HG03558 (cell line): ENCODE results near the gene NUP62.

Experiments used
- ATAC-seq: cut with Tn5 transposase; IDR thresholded peaks from one replicate; pipeline ENCODE4 v1.9.1; 2021; ENCODE audit warnings: moderate number of reproducible peaks; ENCODE audit not compliant: unreplicated experiment; ENCODE audit errors: extremely low read depth

The NUP62 gene

DNA sequence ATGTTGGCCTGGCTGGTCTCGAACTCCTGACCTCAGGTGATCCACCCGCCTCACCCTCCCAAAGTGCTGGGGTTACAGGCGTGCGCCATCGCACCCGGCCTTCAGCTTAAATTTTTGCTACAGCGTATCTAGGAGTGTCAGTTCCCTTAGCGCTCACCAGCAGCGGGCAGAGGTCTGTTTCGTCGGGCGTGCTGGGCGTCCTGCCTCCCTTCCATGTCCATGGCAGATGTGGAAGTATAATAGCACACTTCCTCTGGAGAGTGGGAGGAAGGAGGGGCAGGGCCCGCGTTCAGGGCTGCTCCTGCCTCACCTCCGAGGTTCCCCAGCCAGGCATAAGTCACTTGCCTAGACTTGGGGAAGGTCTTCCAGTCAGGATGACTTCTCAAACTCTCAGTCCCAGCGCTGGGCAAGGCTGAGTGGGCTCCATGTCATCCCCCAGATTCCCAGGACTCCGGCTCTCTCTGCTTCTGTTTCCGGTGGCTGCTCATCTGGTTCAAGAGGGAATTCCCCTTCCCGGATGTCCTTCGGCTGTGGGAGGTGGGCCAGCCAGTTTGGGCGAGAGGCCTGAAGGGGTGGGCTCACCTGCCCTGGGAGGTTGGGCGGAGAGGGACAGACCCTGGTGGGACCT is 42.2 kb downstream of the NUP62 start:
- no peak for ATAC-seq

- ATAC-seq: no peak
These were observed 44.5 kb downstream of the NUP62 start for GRCh38 chr19:49884760-49885159.

DNA sequence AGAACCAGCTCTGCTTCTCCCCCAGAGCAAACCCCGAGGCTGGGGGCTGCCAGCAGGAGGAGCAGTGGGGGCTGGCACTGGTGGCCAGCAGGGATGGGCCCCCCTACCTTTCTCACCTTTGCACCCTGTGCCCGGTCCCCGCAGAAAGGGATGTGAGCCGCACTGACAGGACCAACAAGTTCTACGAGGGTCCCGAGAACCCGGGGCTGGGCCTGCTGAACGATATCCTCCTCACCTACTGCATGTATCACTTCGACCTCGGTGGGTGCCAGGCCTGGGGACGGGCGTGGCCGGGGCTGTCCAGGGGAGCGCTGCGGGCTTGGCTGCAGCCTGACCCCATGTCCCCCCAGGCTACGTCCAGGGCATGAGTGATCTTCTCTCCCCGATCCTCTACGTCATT is 45.2 kb downstream of the NUP62 start:
- no peak for ATAC-seq

GRCh38 chr19:49883094-49883493 is 46.2 kb downstream of the NUP62 start:
- no peak for ATAC-seq

DNA sequence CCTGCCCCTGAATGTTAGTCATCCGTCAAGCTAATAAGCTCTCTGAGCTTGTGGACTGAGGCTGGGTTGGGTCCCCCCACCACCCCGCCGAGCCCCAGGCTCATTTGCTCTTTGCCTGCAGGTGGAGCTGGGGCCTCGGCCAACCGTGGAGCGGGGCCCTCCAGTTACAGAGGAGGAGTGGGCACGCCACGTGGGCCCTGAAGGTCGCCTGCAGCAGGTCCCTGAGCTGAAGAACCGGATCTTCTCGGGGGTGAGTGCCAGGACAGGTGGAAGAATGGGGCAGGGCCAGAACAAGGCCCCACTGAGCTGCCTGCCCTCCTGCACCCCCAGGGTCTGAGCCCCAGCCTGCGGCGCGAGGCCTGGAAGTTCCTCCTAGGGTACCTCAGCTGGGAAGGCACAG is 46.7 kb downstream of the NUP62 start:
- ATAC-seq: no peak

DNA sequence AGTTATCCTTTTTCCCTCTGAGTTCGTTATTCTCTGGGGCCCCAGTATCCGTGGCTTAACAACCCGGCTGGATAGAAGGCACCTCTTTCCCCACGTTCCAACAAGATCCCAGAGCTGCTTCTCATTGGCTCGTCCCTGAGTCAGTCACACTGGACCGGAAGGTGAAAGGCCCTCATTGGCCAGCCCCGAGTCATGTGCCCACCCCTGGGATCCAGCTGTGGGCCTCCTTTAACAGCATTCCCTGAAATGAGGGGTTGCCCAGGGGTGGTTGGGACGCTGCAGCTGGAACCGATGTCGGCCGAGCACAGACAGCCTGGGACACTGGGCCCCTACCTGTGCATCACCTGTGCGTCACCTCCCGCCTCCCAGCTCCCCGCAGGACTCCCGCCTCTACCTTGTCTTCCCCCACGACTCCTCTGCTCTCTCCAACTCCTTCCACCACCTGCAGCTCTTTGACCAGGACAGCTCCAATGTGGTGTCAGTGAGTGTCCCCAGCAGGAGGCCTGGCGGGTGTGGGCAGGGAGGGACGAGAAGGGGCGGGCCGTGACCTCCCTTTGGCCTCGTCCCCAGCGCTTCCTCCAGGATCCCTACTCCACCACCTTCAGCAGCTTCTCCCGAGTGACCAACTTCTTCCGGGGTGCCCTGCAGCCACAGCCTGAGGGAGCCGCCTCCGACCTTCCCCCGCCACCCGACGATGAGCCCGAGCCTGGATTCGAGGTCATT is 47.5 kb downstream of the NUP62 start:
- ATAC-seq: no peak

- ATAC-seq: no peak
These were observed 48.1 kb downstream of the NUP62 start for GRCh38 chr19:49881186-49881585.

GRCh38 chr19:49880162-49880869 is 49.0 kb downstream of the NUP62 start:
- no peak for ATAC-seq

- no peak for ATAC-seq
These were observed 49.9 kb downstream of the NUP62 start for GRCh38 chr19:49879243-49879963.

DNA sequence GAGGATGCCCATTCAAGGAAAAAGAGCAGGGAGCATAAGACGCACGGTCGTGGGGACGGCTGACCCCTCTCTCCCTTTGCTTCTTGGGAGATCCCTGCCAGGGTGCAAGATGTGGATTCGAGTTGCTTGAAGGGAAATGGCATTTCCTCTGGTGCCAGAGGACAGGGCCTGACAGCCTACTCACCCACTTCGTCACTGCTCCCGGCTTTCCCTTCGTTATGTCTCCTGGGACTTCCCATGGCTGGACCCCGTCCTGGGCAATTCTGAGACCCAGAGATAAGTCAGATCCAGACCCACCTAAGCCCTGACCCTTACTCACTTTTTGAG is 50.6 kb downstream of the NUP62 start:
- no peak for ATAC-seq

DNA sequence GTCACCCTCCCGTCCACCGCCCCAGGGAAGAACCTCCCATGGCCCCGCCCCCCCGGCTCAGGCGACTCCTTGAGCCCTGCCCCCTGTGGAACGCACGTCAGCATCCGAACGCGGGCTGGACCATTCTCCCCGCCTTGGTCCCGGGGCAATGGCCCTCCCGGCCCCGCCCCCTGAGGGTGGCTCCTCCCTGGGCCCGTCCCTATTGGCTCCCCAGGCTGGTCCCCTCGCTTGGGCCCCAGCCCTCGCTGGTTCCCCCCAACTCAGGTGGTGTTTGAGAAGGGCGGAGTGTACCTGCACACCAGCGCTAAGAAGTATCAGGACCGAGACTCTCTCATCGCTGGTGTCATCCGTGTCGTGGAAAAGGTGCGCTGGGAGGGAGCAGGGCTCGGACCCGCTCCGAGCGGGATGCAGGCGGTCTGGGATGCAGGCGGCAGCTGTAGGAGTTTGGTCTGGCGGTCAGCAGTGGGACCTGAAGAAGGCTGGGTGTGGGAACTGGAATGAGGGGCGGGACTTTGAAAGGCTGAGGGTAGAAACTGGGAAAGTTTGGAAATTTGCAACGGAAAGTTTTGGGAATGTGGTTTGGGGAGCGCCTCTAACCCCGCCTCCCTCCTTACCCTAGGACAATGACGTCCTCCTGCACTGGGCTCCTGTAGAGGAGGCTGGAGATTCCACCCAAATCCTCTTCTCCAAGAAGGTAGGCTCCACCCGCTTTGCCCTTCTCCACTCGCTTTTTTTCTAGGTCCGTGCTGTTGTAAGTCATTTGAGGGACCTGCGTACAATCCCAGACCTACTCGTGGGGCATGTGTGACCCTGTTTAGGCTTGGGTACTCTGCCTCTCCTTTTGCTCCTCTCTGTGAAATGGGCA is 51.2 kb downstream of the NUP62 start:
- peak; percentile 20 for ATAC-seq

DNA sequence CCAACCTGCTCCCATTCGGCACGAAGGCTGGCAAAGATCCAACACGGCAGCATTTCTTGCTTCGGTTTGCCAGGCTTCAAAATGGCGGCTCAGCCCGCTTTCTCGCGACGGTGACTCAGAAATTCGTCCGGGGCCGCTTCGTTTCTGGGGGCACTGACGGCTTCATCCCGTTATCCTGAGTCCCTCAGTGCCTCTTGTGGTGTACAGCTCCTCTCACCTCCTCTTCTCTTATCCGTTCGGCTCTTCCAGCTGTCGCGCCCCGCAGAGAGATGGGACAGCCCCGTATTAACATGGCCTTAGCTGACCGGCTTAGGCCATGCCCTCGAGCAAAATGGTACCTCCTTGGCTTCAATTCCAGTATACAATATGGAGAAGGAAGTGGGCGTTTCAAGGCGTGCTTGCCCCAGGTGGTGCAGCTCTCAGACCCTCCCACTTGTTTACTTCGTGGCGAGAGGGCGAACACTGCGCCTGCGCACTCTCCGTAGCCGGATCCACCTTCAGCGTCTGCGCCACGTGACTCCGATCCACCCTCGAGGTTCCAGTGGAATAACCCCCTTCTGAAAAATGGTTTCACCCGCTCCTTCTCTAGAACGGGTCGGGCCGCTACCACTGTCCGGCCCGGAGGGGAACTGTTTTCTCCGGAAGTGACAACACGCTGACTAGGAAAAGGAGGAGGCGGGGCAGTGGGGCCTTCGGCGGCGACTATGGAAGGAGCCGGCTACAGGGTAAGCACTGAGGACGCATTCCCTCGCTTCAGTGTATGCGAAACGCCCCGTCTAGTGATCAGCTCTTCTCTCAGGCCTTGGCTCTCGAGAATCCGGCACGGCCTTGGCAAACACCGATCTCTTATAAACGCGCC is 52.1 kb downstream of the NUP62 start, which contains the start of the genes AKT1S1 and TBC1D17:
AKT1S1 (minus strand) TSS at position 336 of the 859 bp plus-strand sequence. CDS start 4,060 bp downstream, outside the sequence.
TBC1D17 (plus strand) TSS at position 683 of the 859 bp plus-strand sequence; CDS start at position 705, 22 bp downstream.
- ATAC-seq: peak; percentile 42

- ATAC-seq: peak; percentile 24
These were observed 52.8 kb downstream of the NUP62 start for GRCh38 chr19:49876422-49877019.

- ATAC-seq: no peak
These were observed 53.4 kb downstream of the NUP62 start for GRCh38 chr19:49875857-49876421.

- no peak for ATAC-seq
These were observed 54.1 kb downstream of the NUP62 start for GRCh38 chr19:49875177-49875576.

DNA sequence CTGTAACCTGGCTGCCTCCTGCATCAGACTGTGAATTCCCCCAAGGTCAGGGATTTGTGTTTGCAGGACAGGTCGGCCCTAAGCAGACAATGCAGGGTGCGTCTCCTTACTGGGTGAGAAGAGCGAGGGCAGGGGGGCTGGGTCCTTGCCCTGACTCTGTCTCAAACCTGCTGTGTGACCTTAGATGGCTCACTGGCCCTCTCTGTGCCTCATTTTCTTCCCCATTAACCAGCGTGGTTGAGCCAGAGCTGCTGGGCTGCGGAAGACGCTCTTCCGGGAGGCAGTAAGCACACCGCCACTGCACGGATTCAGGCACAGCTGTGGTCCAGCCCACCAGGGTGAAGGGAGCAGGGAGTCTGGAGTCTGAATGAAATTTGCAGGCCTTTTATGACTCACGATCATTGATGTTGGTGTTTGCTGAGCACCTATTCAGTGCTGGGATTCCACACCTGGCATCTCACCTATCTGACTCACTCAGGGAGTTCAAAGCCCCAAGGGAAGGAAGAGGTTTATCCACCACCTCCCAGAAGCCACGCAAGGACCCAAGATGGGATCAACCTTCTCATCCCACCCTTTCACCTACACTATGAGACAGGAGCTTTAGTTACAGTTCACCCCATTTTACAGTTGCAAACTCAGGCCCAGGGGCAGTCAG is 54.7 kb downstream of the NUP62 start:
- ATAC-seq: no peak

DNA sequence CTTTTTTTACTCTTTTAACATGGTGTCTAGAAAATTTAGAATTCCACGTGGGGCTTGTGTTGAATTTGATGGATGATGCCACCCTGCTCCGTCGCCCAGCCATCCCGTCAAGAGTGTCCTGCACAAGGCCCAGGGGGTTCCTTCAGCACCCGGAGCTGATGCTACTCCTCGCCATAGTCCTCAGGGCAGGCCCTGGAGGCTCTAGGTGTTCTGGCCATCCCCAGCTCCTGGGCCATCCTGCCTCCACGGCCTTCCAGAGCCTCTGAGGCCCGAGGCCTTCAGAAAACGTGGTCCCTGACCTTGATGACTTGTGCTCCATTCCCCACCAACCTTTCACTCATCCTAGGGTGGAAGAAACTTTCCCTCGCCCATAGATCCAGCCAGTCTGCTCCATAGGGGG is 55.5 kb downstream of the NUP62 start:
- no peak for ATAC-seq

GRCh38 chr19:49873129-49873521 is 56.2 kb downstream of the NUP62 start:
- no peak for ATAC-seq
